WTC11 (cell line): ENCODE measurements around the gene ANP32E. TPM values are rescaled to one million over a fixed set of nuclear protein-coding genes. Genes with fewer than 3 reads are reported as not detected.

Source experiments
- ATAC-seq: fragments of 200-7000 bp; cut with Tn5 transposase; 2 replicates; pipeline ENCODE4 v1.10.0; 2021; ENCODE audit warnings: mild to moderate bottlenecking, moderate library complexity
- CTCF ChIA-PET: fragments of 300-600 bp; sonication (Branson Sonifier 250); formaldehyde crosslinking; loops from one replicate; lab custom pipeline; 2021; ENCODE audit warnings: antibody characterized with exemption; lab: Charles Lee
- POLR2A ChIA-PET: fragments of 350-600 bp; sonication (Branson Sonifier 250); formaldehyde crosslinking; loops from one replicate; lab custom pipeline; 2021; ENCODE audit warnings: antibody characterized with exemption; lab: Charles Lee
- DNase-seq: peaks from one replicate; pipeline ENCODE4 v3.0.0; 2021; ENCODE audit warnings: low spot score
- H3K27ac Mint-ChIP-seq: 2 replicates; pipeline ENCODE4 v1.8.0; 2021; ENCODE audit warnings: mixed read lengths
- H3K27me3 Mint-ChIP-seq: 2 replicates; pipeline ENCODE4 v1.8.0; 2021; ENCODE audit warnings: low read depth, mild to moderate bottlenecking, moderate library complexity, mixed read lengths
- H3K36me3 Mint-ChIP-seq: 2 replicates; pipeline ENCODE4 v1.8.0; 2021; ENCODE audit warnings: mixed read lengths
- H3K4me1 Mint-ChIP-seq: 2 replicates; pipeline ENCODE4 v1.8.0; 2022; ENCODE audit warnings: mixed read lengths
- H3K4me3 Mint-ChIP-seq: 2 replicates; pipeline ENCODE4 v1.8.0; 2021; ENCODE audit warnings: mild to moderate bottlenecking, moderate library complexity, mixed read lengths
- H3K9me3 Mint-ChIP-seq: 2 replicates; pipeline ENCODE4 v1.8.0; 2021; ENCODE audit warnings: mixed read lengths
- FOXK1 ChIP-seq: sonication (generic); formaldehyde crosslinking; IDR thresholded peaks from 2 replicates; pipeline ENCODE4 v1.8.0; 2022; ENCODE audit warnings: mild to moderate bottlenecking, moderate library complexity, missing genetic modification reagents
- GRHL2 ChIP-seq: fragments of 250-450 bp; sonication (Bioruptor Pico); IDR thresholded peaks from 2 replicates; pipeline ENCODE4 v1.8.0; 2022; ENCODE audit warnings: mild to moderate bottlenecking, moderate library complexity; ENCODE audit not compliant: insufficient replicate concordance, severe bottlenecking
- JAZF1 ChIP-seq: fragments of 250-450 bp; sonication (Bioruptor Pico); IDR thresholded peaks from 2 replicates; pipeline ENCODE4 v1.9.0; 2021; ENCODE audit warnings: moderate library complexity, mild to moderate bottlenecking, inconsistent platforms
- NFYB ChIP-seq: sonication (generic); formaldehyde crosslinking; conservative IDR thresholded peaks from 2 replicates; pipeline ENCODE4 v1.8.0; 2022; ENCODE audit warnings: low read depth, missing genetic modification reagents
- OVOL2 ChIP-seq: fragments of 250-450 bp; sonication (Bioruptor Pico); IDR thresholded peaks from 2 replicates; pipeline ENCODE4 v1.9.0; 2021; ENCODE audit warnings: mild to moderate bottlenecking, borderline replicate concordance
- TCF7 ChIP-seq: sonication (generic); formaldehyde crosslinking; IDR thresholded peaks from 2 replicates; pipeline ENCODE4 v1.8.0; 2022; ENCODE audit warnings: mild to moderate bottlenecking, low read depth, missing genetic modification reagents, moderate library complexity
- ZNF232 ChIP-seq: sonication (generic); formaldehyde crosslinking; IDR thresholded peaks from 2 replicates; pipeline ENCODE4 v1.8.0; 2022; ENCODE audit warnings: mild to moderate bottlenecking, missing genetic modification reagents
- ZNF423 ChIP-seq: fragments of 250-450 bp; sonication (Bioruptor Pico); IDR thresholded peaks from 2 replicates; pipeline ENCODE4 v2.1.2; 2022; ENCODE audit warnings: mild to moderate bottlenecking, moderate library complexity
- total RNA-seq: library from RNA; stranded (reverse); gene quantifications from 3 replicates; pipeline ENCODE4 v1.2.3, GENCODE V29; 2021
- TF ChIP-seq, protein P1 (sequence below): fragments of 250-450 bp; sonication (Bioruptor Pico); IDR thresholded peaks from 2 replicates; pipeline ENCODE4 v1.8.0; 2021; ENCODE audit warnings: mild to moderate bottlenecking
- TF ChIP-seq, protein P2 (sequence below): sonication (generic); formaldehyde crosslinking; IDR thresholded peaks from 2 replicates; pipeline ENCODE4 v1.8.1; 2023; ENCODE audit warnings: mild to moderate bottlenecking, missing genetic modification reagents
- TF ChIP-seq, protein P3 (sequence below): sonication (generic); formaldehyde crosslinking; IDR thresholded peaks from 2 replicates; pipeline ENCODE4 v1.8.1; 2022; ENCODE audit warnings: low read depth, mild to moderate bottlenecking, moderate library complexity, missing genetic modification reagents, borderline replicate concordance
- TF ChIP-seq, protein P4 (sequence below): fragments of 250-450 bp; sonication (Bioruptor Pico); IDR thresholded peaks from 2 replicates; pipeline ENCODE4 v2.1.2; 2022; ENCODE audit warnings: mild to moderate bottlenecking, moderate library complexity
- TF ChIP-seq, protein P5 (sequence below): sonication (generic); formaldehyde crosslinking; IDR thresholded peaks from 2 replicates; pipeline ENCODE4 v1.8.0; 2022; ENCODE audit warnings: mild to moderate bottlenecking, missing genetic modification reagents
- TF ChIP-seq, protein P6 (sequence below): sonication (generic); formaldehyde crosslinking; IDR thresholded peaks from 2 replicates; pipeline ENCODE4 v1.8.0; 2023; ENCODE audit warnings: missing genetic modification reagents
- TF ChIP-seq, protein P7 (sequence below): sonication (generic); formaldehyde crosslinking; IDR thresholded peaks from 2 replicates; pipeline ENCODE4 v1.8.1; 2023; ENCODE audit warnings: mild to moderate bottlenecking, moderate library complexity, missing genetic modification reagents
- TF ChIP-seq, protein P8 (sequence below): fragments of 250-450 bp; sonication (Bioruptor Pico); conservative IDR thresholded peaks from 2 replicates; pipeline ENCODE4 v1.9.0; 2021; ENCODE audit warnings: mild to moderate bottlenecking

Gene ANP32E
- total RNA-seq, 1 experiment from 2014 or later: 119 TPM

DNA sequence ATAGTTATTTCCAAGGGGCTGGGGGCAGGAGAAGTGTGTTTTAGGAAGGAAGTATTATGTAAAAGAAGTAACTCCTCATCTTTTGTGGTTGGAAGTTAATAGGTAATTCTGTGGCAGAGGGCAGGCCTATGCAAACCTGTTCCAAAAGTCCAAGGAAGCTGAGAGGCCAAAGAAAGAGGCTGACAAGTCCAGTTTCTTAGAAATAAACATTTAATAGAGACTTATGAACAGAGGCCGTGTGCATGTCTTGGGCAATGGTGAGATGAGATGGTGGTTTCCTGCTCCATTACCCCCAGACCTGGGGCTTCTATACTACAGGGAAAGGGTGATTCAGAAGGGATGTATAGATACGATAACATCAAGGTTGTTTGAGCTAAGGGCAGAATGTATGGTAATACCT, 14.0 kb upstream of the ANP32E start:
- TF ChIP-seq TCF7 (CRISPR knock-in tag) (no peak), ZNF423 (CRISPR knock-in tag) (no peak), GRHL2 (CRISPR knock-in tag) (no peak), ZNF232 (CRISPR knock-in tag) (no peak), OVOL2 (no peak), NFYB (no peak), JAZF1 (CRISPR knock-in tag) (no peak), FOXK1 (CRISPR knock-in tag) (no peak)
- TF ChIP-seq, protein P1, sequence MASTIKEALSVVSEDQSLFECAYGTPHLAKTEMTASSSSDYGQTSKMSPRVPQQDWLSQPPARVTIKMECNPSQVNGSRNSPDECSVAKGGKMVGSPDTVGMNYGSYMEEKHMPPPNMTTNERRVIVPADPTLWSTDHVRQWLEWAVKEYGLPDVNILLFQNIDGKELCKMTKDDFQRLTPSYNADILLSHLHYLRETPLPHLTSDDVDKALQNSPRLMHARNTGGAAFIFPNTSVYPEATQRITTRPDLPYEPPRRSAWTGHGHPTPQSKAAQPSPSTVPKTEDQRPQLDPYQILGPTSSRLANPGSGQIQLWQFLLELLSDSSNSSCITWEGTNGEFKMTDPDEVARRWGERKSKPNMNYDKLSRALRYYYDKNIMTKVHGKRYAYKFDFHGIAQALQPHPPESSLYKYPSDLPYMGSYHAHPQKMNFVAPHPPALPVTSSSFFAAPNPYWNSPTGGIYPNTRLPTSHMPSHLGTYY (CRISPR knock-in tag): no peak
- TF ChIP-seq, protein P2, sequence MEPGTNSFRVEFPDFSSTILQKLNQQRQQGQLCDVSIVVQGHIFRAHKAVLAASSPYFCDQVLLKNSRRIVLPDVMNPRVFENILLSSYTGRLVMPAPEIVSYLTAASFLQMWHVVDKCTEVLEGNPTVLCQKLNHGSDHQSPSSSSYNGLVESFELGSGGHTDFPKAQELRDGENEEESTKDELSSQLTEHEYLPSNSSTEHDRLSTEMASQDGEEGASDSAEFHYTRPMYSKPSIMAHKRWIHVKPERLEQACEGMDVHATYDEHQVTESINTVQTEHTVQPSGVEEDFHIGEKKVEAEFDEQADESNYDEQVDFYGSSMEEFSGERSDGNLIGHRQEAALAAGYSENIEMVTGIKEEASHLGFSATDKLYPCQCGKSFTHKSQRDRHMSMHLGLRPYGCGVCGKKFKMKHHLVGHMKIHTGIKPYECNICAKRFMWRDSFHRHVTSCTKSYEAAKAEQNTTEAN (CRISPR knock-in tag): no peak
- TF ChIP-seq, protein P3, sequence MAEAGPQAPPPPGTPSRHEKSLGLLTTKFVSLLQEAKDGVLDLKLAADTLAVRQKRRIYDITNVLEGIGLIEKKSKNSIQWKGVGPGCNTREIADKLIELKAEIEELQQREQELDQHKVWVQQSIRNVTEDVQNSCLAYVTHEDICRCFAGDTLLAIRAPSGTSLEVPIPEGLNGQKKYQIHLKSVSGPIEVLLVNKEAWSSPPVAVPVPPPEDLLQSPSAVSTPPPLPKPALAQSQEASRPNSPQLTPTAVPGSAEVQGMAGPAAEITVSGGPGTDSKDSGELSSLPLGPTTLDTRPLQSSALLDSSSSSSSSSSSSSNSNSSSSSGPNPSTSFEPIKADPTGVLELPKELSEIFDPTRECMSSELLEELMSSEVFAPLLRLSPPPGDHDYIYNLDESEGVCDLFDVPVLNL (CRISPR knock-in tag): no peak
- TF ChIP-seq, protein P4, sequence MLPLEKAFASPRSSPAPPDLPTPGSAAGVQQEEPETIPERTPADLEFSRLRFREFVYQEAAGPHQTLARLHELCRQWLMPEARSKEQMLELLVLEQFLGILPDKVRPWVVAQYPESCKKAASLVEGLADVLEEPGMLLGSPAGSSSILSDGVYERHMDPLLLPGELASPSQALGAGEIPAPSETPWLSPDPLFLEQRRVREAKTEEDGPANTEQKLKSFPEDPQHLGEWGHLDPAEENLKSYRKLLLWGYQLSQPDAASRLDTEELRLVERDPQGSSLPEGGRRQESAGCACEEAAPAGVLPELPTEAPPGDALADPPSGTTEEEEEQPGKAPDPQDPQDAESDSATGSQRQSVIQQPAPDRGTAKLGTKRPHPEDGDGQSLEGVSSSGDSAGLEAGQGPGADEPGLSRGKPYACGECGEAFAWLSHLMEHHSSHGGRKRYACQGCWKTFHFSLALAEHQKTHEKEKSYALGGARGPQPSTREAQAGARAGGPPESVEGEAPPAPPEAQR: no peak
- TF ChIP-seq, protein P5, sequence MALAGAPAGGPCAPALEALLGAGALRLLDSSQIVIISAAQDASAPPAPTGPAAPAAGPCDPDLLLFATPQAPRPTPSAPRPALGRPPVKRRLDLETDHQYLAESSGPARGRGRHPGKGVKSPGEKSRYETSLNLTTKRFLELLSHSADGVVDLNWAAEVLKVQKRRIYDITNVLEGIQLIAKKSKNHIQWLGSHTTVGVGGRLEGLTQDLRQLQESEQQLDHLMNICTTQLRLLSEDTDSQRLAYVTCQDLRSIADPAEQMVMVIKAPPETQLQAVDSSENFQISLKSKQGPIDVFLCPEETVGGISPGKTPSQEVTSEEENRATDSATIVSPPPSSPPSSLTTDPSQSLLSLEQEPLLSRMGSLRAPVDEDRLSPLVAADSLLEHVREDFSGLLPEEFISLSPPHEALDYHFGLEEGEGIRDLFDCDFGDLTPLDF (CRISPR knock-in tag): no peak
- TF ChIP-seq, protein P6, sequence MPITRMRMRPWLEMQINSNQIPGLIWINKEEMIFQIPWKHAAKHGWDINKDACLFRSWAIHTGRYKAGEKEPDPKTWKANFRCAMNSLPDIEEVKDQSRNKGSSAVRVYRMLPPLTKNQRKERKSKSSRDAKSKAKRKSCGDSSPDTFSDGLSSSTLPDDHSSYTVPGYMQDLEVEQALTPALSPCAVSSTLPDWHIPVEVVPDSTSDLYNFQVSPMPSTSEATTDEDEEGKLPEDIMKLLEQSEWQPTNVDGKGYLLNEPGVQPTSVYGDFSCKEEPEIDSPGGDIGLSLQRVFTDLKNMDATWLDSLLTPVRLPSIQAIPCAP (CRISPR knock-in tag): no peak
- TF ChIP-seq, protein P7, sequence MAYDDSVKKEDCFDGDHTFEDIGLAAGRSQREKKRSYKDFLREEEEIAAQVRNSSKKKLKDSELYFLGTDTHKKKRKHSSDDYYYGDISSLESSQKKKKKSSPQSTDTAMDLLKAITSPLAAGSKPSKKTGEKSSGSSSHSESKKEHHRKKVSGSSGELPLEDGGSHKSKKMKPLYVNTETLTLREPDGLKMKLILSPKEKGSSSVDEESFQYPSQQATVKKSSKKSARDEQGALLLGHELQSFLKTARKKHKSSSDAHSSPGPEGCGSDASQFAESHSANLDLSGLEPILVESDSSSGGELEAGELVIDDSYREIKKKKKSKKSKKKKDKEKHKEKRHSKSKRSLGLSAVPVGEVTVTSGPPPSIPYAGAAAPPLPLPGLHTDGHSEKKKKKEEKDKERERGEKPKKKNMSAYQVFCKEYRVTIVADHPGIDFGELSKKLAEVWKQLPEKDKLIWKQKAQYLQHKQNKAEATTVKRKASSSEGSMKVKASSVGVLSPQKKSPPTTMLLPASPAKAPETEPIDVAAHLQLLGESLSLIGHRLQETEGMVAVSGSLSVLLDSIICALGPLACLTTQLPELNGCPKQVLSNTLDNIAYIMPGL: no peak
- TF ChIP-seq, protein P8, sequence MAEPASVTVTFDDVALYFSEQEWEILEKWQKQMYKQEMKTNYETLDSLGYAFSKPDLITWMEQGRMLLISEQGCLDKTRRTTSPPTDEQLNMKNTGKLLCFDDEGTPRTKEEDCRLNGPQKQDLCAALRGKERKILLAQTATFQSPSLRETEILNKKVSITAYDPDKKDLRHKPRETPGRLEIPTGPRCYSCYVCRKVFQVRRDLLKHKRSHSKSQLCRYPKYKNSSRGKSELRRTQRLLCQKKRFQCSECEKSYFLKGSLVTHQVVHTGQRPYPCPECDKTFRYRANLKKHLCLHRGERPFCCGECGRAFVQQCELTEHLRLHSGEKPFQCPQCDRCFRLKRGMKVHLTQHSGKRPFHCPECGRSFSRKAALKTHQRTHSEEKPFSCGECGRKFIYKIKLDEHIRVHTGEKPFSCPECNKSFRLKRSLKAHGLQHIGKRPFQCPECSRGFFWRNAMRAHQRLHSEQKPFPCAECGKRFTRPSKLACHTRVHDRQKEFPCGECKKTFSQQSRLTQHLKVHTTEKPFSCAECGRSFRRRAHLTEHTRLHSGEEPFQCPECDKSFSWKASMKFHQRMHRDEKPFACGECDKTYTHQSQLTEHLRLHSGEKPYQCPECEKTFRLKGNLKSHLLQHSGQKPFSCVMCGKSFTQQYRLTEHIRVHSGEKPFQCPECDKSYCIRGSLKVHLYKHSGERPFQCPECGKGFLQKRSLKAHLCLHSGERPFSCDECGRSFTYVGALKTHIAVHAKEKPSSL (CRISPR knock-in tag): no peak
- TF ChIP-seq, all 79 proteins: peak for 0

More for the DNA sequence above, 14.0 kb upstream of the ANP32E start:
- ChIA-PET POLR2A (no interaction called here), CTCF (interaction anchor here (0.6 to 1.5 kb wide), 2 partner anchors 17 to 63 kb away, joined by 3 to 6 read pairs; no protein-coding TSS in a partner anchor)
- no peak overlapping the region for H3K27ac Mint-ChIP-seq
- DNase-seq: no peak
- no peak for ATAC-seq
- no peaks in the 10 kb centered on the region for H3K4me1 Mint-ChIP-seq
- H3K9me3 Mint-ChIP-seq: no peaks in the 10 kb centered on the region
- H3K4me3 Mint-ChIP-seq: no peak overlapping the region
- no peaks in the 10 kb centered on the region for H3K36me3 Mint-ChIP-seq
- H3K27me3 Mint-ChIP-seq: no peaks in the 10 kb centered on the region
